Ureter (tissue), 1 donor: ENCODE results near the gene LILRA1. TPM values are rescaled to one million over a fixed set of nuclear protein-coding genes. Genes with fewer than 3 reads are reported as not detected.
"Not testable (repeated sequence)": the region's sequence is repeated elsewhere in the genome, so short reads cannot be mapped to it uniquely, and the experiment has no call there.

ENCODE experiments used
- DNase-seq: peaks from one replicate; pipeline ENCODE4 v3.0.0-alpha.2; 2020; ENCODE audit warnings: low spot score
- total RNA-seq: library from RNA; stranded (reverse); gene quantifications from one replicate; pipeline ENCODE4 v1.2.4, GENCODE V29; 2023
- donor health status: DM: yes; HTN: yes; CAD: no.

The LILRA1 gene
- total RNA-seq, 1 donor from 2014 or later, result 0.34 TPM

DNA sequence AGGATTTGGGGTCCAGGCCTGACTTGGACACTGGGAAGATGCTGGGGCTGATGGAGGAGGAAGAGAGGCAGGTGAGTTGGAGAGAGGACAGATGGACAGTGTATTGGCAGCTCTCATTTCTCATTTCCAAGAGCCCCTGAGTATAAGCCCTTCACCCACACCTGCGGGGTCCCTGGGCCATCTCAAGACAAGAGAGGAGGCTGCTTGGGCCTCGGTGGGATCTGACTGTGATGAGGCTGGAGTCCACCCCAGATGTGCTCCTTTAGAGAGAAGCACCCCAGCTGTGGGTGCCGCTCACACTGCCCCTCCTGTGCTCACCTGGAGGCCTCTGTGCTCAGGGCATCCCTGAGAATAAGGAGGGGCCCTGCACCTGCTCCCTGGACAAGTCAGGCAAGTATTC lies 16.1 kb upstream of the LILRA1 start:
- no peak for DNase-seq

DNA sequence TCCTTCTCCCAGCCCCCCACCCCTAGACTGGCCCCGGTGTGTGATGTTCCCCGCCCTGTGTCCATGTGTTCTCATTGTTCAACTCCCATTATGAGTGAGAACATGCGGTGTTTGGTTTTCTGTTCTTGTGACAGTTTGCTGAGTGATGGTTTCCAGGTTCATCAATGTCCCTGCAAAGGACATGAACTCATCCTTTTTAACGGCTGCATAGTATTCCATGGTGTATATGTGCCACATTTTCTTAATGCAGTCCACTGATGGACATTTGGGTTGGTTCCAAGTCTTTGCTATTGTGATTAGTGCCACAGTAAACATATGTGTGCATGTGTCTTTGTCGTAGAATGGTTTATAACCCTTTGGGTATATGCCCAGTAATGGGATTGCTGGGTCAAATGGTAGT lies 15.2 kb upstream of the LILRA1 start:
- not testable (repeated sequence) for DNase-seq

DNA sequence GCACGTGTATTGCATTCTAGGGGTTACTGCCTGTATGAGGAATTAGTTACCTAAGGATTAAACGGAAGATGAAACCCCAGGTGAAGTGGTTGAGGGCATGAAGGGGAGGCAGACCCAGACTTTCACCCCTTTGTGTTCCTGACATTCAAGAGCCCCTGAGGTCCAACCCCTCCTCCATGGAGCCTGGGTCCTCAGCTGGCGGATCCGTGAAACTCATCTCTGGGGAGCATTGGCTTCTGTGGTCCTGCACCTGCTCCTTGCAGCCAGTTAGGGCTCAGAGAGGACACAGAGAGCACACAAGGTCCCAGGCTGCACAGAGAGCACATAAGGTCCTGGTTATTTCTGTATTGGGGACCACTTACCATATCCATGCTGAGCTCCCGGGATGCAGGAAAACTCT lies 7.0 kb upstream of the LILRA1 start:
- no peak for DNase-seq

DNA sequence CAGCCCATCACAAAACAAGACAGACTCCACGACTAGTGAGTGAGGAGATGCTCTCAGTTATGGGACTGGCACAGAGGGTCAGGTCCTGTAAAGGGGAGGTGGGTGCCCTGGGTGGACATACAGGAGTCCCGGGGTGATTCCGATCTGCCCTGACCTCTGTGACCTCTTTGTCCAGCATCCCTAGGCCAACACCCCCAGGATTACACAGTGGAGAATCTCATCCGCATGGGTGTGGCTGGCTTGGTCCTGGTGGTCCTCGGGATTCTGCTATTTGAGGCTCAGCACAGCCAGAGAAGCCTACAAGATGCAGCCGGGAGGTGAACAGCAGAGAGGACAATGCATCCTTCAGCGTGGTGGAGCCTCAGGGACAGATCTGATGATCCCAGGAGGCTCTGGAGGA lies 6.4 kb upstream of the LILRA1 start:
- DNase-seq, result no peak

DNA sequence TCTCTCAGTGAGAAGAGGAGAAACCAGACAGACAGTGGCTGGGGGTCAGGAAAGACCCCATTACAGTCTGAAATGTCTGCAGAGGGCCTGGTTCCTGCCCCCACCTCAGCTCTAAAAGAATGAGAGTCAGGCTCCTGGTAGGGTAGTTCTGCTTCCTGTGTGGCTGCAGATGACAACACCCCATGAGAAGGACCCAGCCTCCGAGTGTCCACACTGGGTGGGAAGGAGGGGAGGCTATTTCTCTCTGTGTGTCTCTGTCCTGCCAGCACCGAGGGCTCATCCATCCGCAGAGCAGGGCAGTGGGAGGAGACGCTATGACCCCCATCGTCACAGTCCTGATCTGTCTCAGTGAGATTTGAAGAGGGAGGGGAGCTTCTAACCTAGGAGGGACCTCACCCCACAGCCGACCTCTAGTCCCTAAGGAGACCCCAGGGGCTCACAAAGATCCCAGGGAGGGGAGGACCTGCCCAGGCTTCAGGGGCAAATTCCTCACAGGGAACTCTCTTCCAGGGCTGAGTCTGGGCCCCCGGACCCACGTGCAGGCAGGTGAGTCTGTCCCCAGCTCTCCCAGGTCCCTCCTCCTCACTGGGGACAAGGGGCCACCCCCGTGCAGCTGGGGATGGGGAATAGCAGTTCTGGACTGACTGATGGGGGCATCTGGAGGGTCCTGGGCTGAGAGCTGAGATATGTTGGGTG lies 647 bp downstream of the LILRA1 start:
- DNase-seq, result not testable (repeated sequence)

DNA sequence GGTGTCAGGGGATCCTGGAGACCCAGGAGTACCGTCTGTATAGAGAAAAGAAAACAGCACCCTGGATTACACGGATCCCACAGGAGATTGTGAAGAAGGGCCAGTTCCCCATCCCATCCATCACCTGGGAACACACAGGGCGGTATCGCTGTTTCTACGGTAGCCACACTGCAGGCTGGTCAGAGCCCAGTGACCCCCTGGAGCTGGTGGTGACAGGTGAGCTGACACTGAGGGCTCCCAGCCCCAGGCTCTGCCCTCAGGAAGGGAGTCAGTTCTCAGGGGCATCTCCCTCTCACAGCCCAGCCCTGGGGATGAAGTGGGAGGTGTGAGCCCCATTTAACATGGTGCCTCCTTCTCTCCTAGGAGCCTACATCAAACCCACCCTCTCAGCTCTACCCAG lies 1.3 kb downstream of the LILRA1 start:
- no peak for DNase-seq

DNA sequence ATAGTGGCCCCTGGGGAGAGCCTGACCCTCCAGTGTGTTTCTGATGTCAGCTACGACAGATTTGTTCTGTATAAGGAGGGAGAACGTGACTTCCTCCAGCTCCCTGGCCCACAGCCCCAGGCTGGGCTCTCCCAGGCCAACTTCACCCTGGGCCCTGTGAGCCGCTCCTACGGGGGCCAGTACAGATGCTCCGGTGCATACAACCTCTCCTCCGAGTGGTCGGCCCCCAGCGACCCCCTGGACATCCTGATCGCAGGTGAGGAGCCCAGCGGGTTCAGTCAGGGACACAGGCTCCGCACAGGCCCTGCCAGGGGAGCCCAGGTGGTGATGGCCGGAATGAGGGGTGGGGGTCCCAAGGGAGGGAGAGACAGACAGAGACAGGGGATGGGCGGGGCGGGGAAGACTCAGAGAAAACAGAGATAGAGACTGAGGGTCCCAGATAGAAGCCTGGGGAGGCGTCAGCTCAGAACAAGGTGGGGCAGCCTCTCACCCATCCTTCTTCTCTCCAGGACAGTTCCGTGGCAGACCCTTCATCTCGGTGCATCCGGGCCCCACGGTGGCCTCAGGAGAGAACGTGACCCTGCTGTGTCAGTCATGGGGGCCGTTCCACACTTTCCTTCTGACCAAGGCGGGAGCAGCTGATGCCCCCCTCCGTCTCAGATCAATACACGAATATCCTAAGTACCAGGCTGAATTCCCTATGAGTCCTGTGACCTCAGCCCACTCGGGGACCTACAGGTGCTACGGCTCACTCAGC lies 2.4 kb downstream of the LILRA1 start:
- DNase-seq, result not testable (repeated sequence)

DNA sequence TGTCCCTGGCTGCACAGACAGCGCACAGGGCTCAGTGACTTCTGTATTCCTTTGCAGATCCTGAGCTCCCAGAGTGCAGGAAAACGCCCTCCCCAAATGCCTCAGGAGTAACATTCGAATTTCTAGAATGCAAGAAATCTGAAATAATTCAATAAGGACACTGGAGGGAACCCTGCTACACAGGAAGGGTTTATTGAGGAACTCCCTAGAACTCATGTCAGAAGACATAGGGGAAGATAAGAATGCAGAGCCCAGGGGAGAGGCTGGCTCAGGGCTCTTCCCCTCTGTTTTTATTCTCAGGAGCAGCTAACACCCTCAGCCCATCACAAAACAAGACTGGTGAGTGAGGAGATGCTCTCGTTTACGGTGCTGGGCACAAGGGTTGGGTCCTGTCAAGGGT lies 6.8 kb downstream of the LILRA1 start:
- DNase-seq, result no peak

DNA sequence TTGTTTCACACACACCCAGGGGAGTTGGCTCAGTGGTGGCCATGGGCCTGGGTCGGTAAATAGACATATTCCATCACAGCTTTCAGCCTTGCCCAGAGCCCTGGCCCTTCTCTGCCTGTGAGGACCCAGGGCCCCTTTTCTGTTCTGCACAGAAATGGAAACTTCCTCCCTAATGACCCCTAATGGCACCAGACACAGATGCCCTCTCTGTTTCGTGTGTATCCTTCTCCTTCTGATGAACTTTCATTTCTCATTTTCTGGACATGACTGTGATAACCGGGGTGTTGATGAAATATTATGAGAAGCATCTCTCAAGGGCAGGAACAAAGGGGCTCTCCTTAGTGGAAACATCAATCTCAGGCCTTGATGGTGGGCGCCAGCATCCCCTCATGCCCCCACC lies 12.8 kb downstream of the LILRA1 start:
- DNase-seq, result no peak

DNA sequence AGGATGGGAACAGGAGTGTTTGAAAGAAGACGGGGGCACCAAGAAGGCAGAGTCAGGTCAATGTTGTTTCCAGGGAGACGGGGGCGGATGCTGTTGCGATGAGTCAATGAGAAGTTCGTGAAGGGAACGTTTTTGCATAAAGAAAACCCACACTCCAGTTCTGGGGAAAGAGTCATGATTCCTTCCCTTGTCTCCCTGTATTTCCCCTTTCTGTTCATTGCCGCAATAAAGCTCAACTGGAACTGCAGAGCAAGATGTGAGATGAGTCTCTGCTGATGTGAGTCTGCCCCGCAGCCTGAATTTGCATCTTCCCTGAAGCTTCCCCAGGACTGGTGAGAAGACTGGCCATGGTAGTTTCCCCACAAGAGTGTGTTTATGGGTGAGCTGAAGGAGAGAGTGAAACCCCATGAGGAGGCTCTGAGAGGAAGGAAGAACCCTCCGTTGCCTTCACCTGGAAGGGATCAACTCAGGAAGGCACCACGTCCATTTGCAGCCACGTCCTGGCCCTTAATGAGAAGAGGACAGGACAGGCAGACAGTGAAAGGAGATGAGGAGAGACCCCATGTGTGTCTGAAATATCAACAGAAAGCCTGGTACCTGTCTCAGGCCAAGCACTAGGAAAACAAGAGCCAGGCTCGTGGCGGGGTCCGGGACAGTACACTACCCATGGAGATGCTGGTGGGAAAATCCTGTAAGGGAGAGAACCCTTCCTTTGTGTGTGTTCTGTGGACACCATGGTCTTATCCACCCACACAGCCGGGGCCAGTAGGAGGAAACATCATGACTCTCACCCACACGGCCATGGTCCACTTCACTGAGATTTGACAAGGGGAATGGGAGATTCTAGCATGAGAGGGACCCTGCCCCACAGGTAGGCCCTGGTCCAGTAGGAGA lies 13.7 kb downstream of the LILRA1 start:
- no peak for DNase-seq

DNA sequence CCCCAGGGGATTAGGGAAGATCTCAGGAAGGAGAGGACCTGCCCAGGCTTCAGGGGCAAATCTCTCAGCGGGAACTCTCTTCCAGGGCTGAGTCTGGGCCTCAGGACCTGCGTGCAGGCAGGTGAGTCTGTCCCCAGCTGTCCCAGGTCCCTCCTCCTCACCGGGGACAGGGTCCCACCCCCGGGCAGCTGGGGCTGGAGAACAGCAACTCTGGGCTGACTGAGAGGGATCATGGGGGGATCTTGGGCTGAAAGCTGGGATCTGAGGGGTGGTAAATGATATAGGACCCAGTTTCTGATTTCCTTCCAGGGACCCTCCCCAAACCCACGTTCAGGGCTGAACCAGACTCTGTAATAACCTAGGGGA lies 14.3 kb downstream of the LILRA1 start:
- DNase-seq, result no peak

DNA sequence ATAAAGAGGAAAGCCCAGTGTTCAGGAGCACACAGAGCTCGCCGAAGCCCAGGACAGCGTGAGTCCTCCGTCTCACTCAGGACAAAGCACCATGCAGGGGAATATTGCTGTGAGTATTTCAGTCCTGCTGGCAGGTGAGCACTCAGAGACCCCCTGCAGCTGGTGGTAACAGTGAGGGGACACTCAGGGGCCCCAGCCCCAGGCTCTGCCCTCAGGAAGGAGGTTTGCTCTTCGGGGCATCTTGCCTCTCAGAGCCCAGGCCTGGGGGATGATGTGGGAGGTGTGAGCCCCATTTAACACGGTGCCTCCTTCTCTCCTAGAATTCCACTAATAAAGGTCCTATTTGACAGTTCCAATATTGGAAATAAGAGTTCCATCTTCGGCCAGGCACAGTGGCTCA lies 14.8 kb downstream of the LILRA1 start:
- DNase-seq, result no peak

DNA sequence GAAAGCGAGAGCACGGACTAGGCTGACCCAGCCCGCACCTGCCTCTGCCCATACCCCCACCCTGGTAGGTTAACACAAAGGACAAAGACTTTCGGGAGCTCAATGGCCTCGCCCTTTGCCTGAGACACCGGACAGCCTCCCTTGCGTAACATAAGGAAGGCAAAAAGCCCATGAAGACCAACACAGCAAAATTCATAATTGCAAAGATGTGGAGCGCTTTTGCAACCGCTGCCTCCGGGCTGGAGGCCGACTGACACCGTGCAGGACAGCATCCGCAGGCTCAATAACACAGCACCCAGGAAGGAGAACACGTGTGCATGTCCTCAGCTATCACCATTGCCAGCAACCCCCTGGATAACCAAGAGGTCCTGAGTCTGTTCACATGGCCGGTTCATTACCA lies 15.4 kb downstream of the LILRA1 start:
- no peak for DNase-seq

DNA sequence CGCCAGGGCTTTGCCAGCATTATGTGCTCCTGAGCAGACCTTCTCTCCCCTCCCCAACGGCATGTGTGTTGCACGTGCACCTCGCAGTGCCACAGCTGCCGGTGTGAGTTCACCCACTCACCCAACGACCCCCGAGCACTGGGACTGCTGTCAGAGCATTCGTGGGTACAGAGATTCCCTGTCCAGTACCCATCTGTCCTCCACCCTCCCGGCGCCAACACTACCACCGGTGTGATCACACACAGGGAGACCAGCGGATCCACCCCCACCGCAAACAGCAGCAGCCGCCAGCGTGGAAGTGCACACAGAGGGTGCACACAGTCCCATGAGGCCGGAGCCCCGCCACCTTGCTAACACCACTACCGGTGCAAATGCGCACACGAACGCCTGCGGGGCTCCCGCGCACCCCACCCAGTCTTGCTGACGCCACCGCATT lies 15.9 kb downstream of the LILRA1 start:
- no peak for DNase-seq

DNA sequence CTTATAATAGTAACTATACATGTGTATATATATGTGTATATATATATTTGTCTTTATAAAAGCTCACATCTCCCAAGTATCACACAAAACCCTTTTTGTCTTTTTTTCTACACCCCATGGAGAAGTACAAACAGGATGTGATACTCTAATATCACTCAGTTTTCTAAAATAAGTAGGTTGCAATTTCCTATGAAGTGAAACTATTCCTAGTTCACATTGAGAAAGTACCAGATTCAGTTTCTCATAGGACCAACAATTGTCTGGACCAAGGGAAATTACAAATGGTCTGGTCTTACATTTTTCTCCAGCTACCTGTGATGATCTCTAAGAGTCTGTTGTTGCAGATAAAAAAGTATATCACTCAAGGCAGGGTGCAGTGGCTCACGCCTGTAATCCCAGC lies 19.0 kb downstream of the LILRA1 start:
- no peak for DNase-seq

DNA sequence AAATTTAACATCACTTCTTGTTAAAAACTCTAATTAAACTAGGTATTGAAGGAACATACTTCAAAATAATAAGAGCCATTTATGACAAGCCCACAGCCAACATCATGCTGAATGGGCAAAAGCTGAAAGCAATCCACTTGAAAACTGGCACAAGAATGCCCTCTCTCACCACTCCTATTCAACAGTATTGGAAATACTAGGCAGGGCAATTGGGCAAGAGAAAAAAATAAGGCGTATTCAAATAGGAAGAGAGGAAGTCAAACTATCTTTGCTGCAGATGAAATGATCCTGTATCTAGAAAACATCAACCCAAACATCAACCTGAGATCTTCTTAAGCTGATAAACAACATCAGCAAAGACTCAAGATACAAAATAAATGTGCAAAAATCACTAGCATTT lies 21.3 kb downstream of the LILRA1 start:
- DNase-seq, result no peak

DNA sequence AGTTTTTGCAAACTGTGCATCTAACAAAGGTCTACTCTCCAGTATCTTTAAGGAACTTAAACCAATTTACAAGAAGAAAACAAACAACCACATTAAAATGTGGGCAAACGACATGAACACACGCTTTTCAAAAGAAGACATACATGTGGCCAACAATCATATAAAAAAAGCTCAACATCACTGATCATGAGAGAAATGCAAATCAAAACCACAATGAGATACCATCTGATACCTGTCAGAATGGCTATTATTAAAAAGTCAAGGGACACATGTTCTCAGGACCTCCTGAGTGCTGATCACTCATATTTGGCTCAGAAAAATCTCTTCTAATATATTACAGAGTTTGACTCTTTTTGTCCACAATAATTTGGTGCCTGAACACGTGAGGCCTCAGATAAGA lies 22.6 kb downstream of the LILRA1 start:
- no peak for DNase-seq

DNA sequence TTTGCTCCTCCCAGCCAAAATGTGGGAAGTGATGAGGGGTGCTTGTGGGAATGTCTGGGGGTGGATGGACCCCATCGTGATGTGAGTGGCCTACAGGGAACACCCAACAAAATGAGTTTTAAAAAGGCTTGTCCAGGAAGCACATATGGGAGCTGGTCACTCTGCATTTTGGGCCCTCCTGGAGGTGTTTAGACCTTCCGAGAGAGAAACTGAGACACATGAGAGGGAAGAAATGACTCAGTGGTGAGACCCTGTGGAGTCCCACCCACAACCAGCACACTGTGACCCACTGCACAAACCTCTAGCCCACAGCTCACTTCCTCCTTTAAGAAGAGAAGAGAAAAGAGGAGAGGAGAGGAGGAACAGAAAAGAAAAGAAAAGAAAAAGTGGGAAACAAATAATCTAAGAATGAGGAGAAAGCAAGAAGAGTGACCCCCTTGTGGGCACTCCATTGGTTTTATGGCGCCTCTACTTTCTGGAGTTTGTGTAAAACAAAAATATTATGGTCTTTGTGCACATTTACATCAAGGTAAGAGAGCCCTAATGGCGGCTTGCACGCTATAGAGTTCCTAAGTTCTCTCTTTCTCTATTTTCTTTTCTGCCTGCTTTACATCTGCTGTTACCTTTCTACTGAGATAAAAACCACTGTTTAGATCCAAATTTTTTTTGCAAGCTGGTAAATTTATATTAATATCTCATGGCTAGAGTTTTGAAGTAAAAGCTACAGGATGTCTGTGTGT lies 23.6 kb downstream of the LILRA1 start:
- no peak for DNase-seq

DNA sequence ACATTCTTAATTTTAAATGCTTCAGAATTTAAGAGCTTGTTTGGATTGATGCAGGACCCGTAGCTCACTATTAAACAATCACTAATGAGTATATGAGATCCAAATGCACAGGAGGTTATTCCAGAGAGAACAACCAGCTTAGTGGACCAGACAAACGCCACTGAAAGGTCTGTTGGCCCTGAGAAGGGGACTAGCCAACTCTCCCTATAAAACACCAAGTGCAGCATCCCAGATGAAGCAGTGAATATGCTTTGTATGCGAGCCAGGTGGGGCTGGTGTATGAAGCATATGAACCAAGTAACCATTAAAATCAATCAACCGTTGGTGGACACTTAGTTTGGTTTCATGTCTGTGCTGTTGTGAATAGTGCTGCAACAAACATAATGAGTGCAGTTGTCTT lies 27.0 kb downstream of the LILRA1 start:
- no peak for DNase-seq

DNA sequence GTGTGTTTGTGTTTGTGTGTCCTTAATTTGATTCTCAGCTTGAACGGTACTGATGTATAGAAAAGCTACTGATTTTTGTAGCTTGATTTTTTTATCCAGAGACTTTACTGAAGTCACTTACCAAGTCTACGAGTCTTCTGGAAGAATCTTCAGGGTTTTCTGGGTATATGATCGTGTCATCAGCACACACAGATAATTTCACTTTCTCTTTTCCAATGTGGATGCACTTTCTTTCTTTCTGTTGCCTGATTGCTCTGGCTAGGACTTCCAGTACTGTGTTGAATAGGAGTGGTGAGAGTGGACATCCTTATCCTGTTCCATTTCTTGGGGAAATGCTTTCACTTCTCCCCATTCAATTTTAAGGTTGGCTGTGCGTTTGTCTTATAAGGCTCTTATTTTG lies 29.0 kb downstream of the LILRA1 start:
- no peak for DNase-seq

DNA sequence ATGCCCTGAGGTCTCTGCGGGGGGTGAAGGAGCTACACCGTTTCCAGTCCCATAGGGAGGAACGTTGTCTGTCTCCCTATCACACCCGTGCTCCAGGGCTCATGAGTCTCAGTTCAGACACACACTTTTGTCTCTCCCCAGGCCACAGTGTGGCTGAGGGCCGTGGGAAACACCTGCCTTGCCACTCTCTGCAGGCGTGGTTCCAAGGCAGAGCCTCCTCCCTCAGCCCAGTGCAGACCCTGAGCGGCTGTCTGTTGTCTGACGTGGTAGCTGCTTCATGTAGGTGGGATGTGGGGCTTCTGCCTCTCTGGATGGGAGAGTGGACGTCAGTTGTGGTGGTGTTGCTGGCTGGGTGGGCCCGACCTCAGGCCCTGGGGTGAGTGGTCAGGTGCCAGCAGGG lies 30.8 kb downstream of the LILRA1 start:
- DNase-seq, result not testable (repeated sequence)
